ENCODE measurements around the gene GNG14. TPM values are rescaled to one million over a fixed set of nuclear protein-coding genes. Genes with fewer than 3 reads are reported as not detected.

Gene GNG14
- total and polyA plus RNA-seq, 2 of the 13 experiments (the other 11 are each of a cell fraction or from before 2014, with no cell fraction given): not detected

- intact Hi-C loops (cut with micrococcal nuclease; ENCODE audit: unreplicated experiment): loop anchor here (1.0 to 2.0 kb wide), 2 partner anchors 16 to 23 kb away; no protein-coding TSS in a partner anchor
- no peak for FAIRE-seq
- TF ChIP-seq ASH2L (IDR thresholded peaks at IDR 0.05; ENCODE audit: insufficient read length, low read depth, low read length) (peak; percentile 3), HNRNPH1 (optimal IDR thresholded peaks at IDR 0.05; ENCODE audit: low read depth, low read length) (no peak), ZNF83 (CRISPR knock-in tag; IDR thresholded peaks at IDR 0.05; ENCODE audit: borderline replicate concordance) (no peak), ZMYM3 (CRISPR knock-in tag; IDR thresholded peaks at IDR 0.05) (no peak), DMTF1 (CRISPR knock-in tag; IDR thresholded peaks at IDR 0.05) (no peak), ZNF253 (CRISPR knock-in tag; IDR thresholded peaks at IDR 0.05; ENCODE audit: borderline replicate concordance) (no peak), ZNF776 (CRISPR knock-in tag; IDR thresholded peaks at IDR 0.05) (peak; percentile 50; the same call in 1 of the 2 replicates), ZNF263 (CRISPR knock-in tag; IDR thresholded peaks at IDR 0.05) (no peak), ZNF687 (CRISPR knock-in tag; IDR thresholded peaks at IDR 0.05) (0 out of 2 replicates have a peak, but pooled peaks have one; percentile 20), FOSL1 (CRISPR knock-in tag; IDR thresholded peaks at IDR 0.05; ENCODE audit: borderline replicate concordance) (no peak), ZNF414 (CRISPR knock-in tag; IDR thresholded peaks at IDR 0.05) (no peak)
- TF ChIP-seq, protein P1, sequence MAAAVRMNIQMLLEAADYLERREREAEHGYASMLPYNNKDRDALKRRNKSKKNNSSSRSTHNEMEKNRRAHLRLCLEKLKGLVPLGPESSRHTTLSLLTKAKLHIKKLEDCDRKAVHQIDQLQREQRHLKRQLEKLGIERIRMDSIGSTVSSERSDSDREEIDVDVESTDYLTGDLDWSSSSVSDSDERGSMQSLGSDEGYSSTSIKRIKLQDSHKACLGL (CRISPR knock-in tag; IDR thresholded peaks at IDR 0.05): 0 out of 2 replicates have a peak, but pooled peaks have one; percentile 16
- TF ChIP-seq, protein P2, sequence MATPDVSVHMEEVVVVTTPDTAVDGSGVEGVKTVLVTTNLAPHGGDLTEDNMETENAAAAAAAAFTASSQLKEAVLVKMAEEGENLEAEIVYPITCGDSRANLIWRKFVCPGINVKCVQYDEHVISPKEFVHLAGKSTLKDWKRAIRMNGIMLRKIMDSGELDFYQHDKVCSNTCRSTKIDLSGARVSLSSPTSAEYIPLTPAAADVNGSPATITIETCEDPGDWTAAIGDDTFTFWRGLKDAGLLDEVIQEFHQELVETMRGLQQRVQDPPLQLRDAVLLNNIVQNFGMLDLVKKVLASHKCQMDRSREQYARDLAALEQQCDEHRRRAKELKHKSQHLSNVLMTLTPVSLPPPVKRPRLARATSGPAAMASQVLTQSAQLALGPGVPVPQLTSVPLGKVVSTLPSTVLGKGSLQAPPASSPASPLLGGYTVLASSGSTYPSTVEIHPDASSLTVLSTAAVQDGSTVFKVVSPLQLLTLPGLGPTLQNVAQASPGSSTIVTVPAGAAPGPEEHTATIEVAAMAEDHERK (CRISPR knock-in tag; IDR thresholded peaks at IDR 0.05; ENCODE audit: low read depth): no peak
Measured at GRCh38 chr19:12737835-12738351, 50.1 kb downstream of the GNG14 start.

More at GRCh38 chr19:12737835-12738351, 50.1 kb downstream of the GNG14 start:
- Histone ChIP-seq H3K4me1 (ENCODE audit: insufficient read depth, low read length) (peaks cover 36% of the 10 kb centered on the region), H3K27ac (ENCODE audit: extremely low read length, insufficient read depth, low read length) (peak overlapping the region; percentile 99), H4K20me1 (ENCODE audit: insufficient read depth, low read length) (peaks cover 7% of the 10 kb centered on the region), H2AFZ (ENCODE audit: low read length) (no peak overlapping the region), H3K27me3 (ENCODE audit: control insufficient read depth in 1 of 2, insufficient read depth in 2 of 2, low read length in 2 of 2) (no peaks in the 10 kb centered on the region; a peak in 1 of 5 replicates), H3K9ac (ENCODE audit: insufficient read depth, low read depth, low read length) (peak overlapping the region; percentile 98), H3K4me2 (ENCODE audit: low read depth, low read length) (peak overlapping the region; percentile 99), H3K36me3 (replicated peaks in 1 of 2; ENCODE audit: control insufficient read depth in 1 of 2, insufficient read depth in 2 of 2, low read length in 2 of 2) (peaks cover 3 to 13% of the 10 kb centered on the region in 2 experiments; a peak in 3 of 5 replicates), H3K4me3 (replicated peaks in 1 of 3; ENCODE audit: insufficient read depth in 1 of 3, low read depth in 2 of 3, low read length in 3 of 3) (peak overlapping the region; percentile 88 to 98 (median 93)), H3K9me3 (ENCODE audit: low read length) (no peaks in the 10 kb centered on the region), H3K79me2 (ENCODE audit: insufficient read depth, low read length) (peaks cover 33% of the 10 kb centered on the region)
- BruUV-seq (replicated peaks): no TSS peak
- 2% methylated on average over 9 of the region's 13 CpGs for WGBS (ENCODE audit: low lambda C conversion rate)
- in situ Hi-C loops (cut with HindIII; ENCODE audit: extremely low pct_ligation_motif_present, low pct_unique_long_range_greater_than_20kb): no loop called here
- DNase-seq (ENCODE audit: low spot score) (no peak), ATAC-seq (no peak)
- CTCF ChIA-PET (ENCODE audit: low intra/inter-chr PET ratio, low total read pairs): no interaction called here
- POLR2A ChIA-PET: interaction anchor here (0.9 to 3.3 kb wide), 2 partner anchors 14 to 15 kb away, joined by 3 to 20 read pairs; partner anchors contain the start of gene TNPO2
